Sigmoid colon (tissue), 4 donors: ENCODE results near the gene PXN.

Source experiments
- CTCF ChIP-seq, 4 experiments: fragments of 450-650 bp in 3 of 4; fragments of 200-600 bp in 1 of 4; IDR thresholded peaks; one replicate each; pipeline ENCODE4 v1.5.1; 2016 to 2019; ENCODE audit warnings: antibody characterized with exemption in 4 of 4, mild to moderate bottlenecking in 3 of 4, moderate library complexity in 2 of 4
- POLR2AphosphoS5 ChIP-seq, 4 donors: sonication (generic); formaldehyde crosslinking; IDR thresholded peaks; one replicate each; pipeline ENCODE4 v1.6.1; 2017; ENCODE audit warnings: antibody characterized with exemption in 4 of 4

GRCh38 chr12:120225852-120226640 lies 39.5 kb downstream of the PXN start:
- no peak for TF ChIP-seq CTCF (IDR thresholded peaks at IDR 0.05)
- no peak for TF ChIP-seq POLR2AphosphoS5 (IDR thresholded peaks at IDR 0.05)
